ENCODE data around the gene ADAD2.

The ADAD2 gene

GRCh38 chr16:84218176-84218823 lies 27.3 kb downstream of the ADAD2 start:
- peaks cover 25% of the 10 kb centered on the region for H3K27me3 ChIP-seq (ENCODE audit: insufficient read depth, low read depth)

GRCh38 chr16:84218956-84219355 lies 28.0 kb downstream of the ADAD2 start:
- Histone ChIP-seq H3K4me3 (IDR thresholded peaks at IDR 0.05; ENCODE audit: insufficient read depth, low read depth, low read length) (no peak overlapping the region), H3K79me2 (ENCODE audit: insufficient read depth, low read depth) (no peaks in the 10 kb centered on the region), H4K20me1 (ENCODE audit: insufficient read depth) (no peaks in the 10 kb centered on the region), H2AFZ (ENCODE audit: low read depth) (no peak overlapping the region), H3K4me1 (ENCODE audit: low read depth, poor library complexity, severe bottlenecking) (no peaks in the 10 kb centered on the region), H3K27me3 (ENCODE audit: insufficient read depth, low read depth) (peaks cover 29% of the 10 kb centered on the region), H3K9ac (no peak overlapping the region), H3K36me3 (ENCODE audit: insufficient read depth) (no peaks in the 10 kb centered on the region), H3K27ac (no peak overlapping the region), H3K4me2 (no peak overlapping the region)
- TF ChIP-seq CTCF (conservative IDR thresholded peaks at IDR 0.05; ENCODE audit: low read depth, low read length) = no peak

More at GRCh38 chr16:84218176-84218823, 27.3 kb downstream of the ADAD2 start:
- no peak overlapping the region for H3K27ac ChIP-seq
- no peaks in the 10 kb centered on the region for H4K20me1 ChIP-seq (ENCODE audit: insufficient read depth)
- H3K36me3 ChIP-seq (ENCODE audit: insufficient read depth) = no peaks in the 10 kb centered on the region
- H3K4me3 ChIP-seq (IDR thresholded peaks at IDR 0.05; ENCODE audit: insufficient read depth, low read depth, low read length) = no peak overlapping the region
- TF ChIP-seq CTCF (conservative IDR thresholded peaks at IDR 0.05; ENCODE audit: low read depth, low read length) = no peak
- H2AFZ ChIP-seq (ENCODE audit: low read depth) = no peak overlapping the region
- no peaks in the 10 kb centered on the region for H3K4me1 ChIP-seq (ENCODE audit: low read depth, poor library complexity, severe bottlenecking)
- H3K79me2 ChIP-seq (ENCODE audit: insufficient read depth, low read depth) = no peaks in the 10 kb centered on the region
- H3K4me2 ChIP-seq = no peak overlapping the region
- no peak overlapping the region for H3K9ac ChIP-seq

- Histone ChIP-seq H3K27me3 (ENCODE audit: insufficient read depth, low read depth) (peaks cover 36% of the 10 kb centered on the region), H2AFZ (ENCODE audit: low read depth) (no peak overlapping the region), H3K4me1 (ENCODE audit: low read depth, poor library complexity, severe bottlenecking) (no peaks in the 10 kb centered on the region), H3K36me3 (ENCODE audit: insufficient read depth) (no peaks in the 10 kb centered on the region), H3K27ac (no peak overlapping the region), H3K4me2 (no peak overlapping the region), H4K20me1 (ENCODE audit: insufficient read depth) (no peaks in the 10 kb centered on the region), H3K4me3 (IDR thresholded peaks at IDR 0.05; ENCODE audit: insufficient read depth, low read depth, low read length) (no peak overlapping the region), H3K79me2 (ENCODE audit: insufficient read depth, low read depth) (no peaks in the 10 kb centered on the region), H3K9ac (no peak overlapping the region)
- no peak for TF ChIP-seq CTCF (conservative IDR thresholded peaks at IDR 0.05; ENCODE audit: low read depth, low read length)
These were observed 29.9 kb downstream of the ADAD2 start for GRCh38 chr16:84220851-84221250.

- Histone ChIP-seq H3K4me3 (IDR thresholded peaks at IDR 0.05; ENCODE audit: insufficient read depth, low read depth, low read length) (no peak overlapping the region), H3K9ac (no peak overlapping the region), H3K4me1 (ENCODE audit: low read depth, poor library complexity, severe bottlenecking) (no peaks in the 10 kb centered on the region), H4K20me1 (ENCODE audit: insufficient read depth) (no peaks in the 10 kb centered on the region), H3K27ac (no peak overlapping the region), H2AFZ (ENCODE audit: low read depth) (no peak overlapping the region), H3K79me2 (ENCODE audit: insufficient read depth, low read depth) (no peaks in the 10 kb centered on the region), H3K36me3 (ENCODE audit: insufficient read depth) (no peaks in the 10 kb centered on the region), H3K4me2 (no peak overlapping the region), H3K27me3 (ENCODE audit: insufficient read depth, low read depth) (peaks cover 37% of the 10 kb centered on the region)
- no peak for TF ChIP-seq CTCF (conservative IDR thresholded peaks at IDR 0.05; ENCODE audit: low read depth, low read length)
These were observed 32.5 kb downstream of the ADAD2 start for GRCh38 chr16:84223456-84223855.
